ENCODE data around the gene CNGA3. TPM values are rescaled to one million over a fixed set of nuclear protein-coding genes. Genes with fewer than 3 reads are reported as not detected.

CNGA3 gene
- total and polyA plus RNA-seq, 10 of the 15 experiments (the other 5 are each of a cell fraction or from before 2014, with no cell fraction given), result not detected

DNA sequence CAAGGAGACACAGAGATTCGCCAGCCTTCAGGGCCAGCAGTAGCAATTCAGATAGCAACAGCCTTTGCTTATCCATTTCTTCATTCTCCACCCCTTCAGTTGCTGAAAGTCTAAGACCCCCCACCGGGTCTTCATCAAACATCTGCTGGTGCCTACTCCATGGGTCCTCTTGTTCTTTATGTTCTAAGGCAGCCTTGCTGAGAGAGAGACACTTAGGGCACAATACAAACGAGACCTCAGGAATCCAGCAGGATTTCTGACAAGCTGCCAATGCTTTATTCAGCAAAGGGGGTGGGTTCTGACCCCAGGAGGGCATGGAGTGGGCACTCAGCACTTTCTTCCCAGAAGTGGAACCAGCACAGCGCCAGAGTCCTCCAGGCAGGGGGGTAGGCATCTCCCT lies 36.2 kb upstream of the CNGA3 start (continued):
- TF ChIP-seq, protein P1, sequence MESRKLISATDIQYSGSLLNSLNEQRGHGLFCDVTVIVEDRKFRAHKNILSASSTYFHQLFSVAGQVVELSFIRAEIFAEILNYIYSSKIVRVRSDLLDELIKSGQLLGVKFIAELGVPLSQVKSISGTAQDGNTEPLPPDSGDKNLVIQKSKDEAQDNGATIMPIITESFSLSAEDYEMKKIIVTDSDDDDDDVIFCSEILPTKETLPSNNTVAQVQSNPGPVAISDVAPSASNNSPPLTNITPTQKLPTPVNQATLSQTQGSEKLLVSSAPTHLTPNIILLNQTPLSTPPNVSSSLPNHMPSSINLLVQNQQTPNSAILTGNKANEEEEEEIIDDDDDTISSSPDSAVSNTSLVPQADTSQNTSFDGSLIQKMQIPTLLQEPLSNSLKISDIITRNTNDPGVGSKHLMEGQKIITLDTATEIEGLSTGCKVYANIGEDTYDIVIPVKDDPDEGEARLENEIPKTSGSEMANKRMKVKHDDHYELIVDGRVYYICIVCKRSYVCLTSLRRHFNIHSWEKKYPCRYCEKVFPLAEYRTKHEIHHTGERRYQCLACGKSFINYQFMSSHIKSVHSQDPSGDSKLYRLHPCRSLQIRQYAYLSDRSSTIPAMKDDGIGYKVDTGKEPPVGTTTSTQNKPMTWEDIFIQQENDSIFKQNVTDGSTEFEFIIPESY (IDR thresholded peaks at IDR 0.05), result no peak
- TF ChIP-seq MTA2 (IDR thresholded peaks at IDR 0.05; ENCODE audit: low read depth) (no peak), PML (IDR thresholded peaks at IDR 0.05; ENCODE audit: low read length) (no peak), POLR2AphosphoS5 (IDR thresholded peaks at IDR 0.05; ENCODE audit: low read length) (no peak), HDAC6 (IDR thresholded peaks at IDR 0.05; ENCODE audit: unreplicated experiment) (no peak), NRF1 (conservative IDR thresholded peaks at IDR 0.05; ENCODE audit: low read depth, low read length) (no peak)
- TF ChIP-seq, protein P2, sequence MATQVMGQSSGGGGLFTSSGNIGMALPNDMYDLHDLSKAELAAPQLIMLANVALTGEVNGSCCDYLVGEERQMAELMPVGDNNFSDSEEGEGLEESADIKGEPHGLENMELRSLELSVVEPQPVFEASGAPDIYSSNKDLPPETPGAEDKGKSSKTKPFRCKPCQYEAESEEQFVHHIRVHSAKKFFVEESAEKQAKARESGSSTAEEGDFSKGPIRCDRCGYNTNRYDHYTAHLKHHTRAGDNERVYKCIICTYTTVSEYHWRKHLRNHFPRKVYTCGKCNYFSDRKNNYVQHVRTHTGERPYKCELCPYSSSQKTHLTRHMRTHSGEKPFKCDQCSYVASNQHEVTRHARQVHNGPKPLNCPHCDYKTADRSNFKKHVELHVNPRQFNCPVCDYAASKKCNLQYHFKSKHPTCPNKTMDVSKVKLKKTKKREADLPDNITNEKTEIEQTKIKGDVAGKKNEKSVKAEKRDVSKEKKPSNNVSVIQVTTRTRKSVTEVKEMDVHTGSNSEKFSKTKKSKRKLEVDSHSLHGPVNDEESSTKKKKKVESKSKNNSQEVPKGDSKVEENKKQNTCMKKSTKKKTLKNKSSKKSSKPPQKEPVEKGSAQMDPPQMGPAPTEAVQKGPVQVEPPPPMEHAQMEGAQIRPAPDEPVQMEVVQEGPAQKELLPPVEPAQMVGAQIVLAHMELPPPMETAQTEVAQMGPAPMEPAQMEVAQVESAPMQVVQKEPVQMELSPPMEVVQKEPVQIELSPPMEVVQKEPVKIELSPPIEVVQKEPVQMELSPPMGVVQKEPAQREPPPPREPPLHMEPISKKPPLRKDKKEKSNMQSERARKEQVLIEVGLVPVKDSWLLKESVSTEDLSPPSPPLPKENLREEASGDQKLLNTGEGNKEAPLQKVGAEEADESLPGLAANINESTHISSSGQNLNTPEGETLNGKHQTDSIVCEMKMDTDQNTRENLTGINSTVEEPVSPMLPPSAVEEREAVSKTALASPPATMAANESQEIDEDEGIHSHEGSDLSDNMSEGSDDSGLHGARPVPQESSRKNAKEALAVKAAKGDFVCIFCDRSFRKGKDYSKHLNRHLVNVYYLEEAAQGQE (IDR thresholded peaks at IDR 0.05; ENCODE audit: low read depth, low read length), result no peak

DNA sequence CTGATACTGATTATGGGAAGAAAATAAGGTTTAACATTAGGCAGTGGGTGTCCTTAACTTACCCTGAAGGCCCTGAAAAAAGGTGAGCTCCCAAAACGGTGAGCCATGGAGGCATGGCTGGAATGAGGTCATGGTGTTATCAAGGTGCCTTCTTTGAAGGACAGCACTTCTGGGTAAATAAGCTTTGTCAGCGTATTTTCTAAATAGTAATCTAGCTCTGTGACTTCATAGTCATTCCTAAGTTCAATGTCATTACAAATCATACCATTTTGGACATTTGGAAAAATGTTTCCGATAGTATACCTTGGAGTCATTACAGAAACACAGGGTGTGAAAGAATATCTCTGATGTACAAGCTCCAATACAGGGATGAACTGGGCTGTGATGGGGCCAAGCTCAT lies 35.2 kb upstream of the CNGA3 start:
- H3K4me2 ChIP-seq (ENCODE audit: control insufficient read depth, insufficient read depth), result no peak overlapping the region
- H3K27ac ChIP-seq (ENCODE audit: control insufficient read depth, insufficient read depth), result no peak overlapping the region
- H3K27me3 ChIP-seq (replicated peaks in 1 of 2; ENCODE audit: control insufficient read depth in 2 of 2, insufficient read depth in 2 of 2, low read length in 1 of 2), result peaks cover 0 to 7% of the 10 kb centered on the region in 2 experiments; a peak in 2 of 4 replicates
- no peaks in the 10 kb centered on the region for H3K9me3 ChIP-seq (replicated peaks; ENCODE audit: control insufficient read depth, insufficient read depth, low read length)
- ATAC-seq (no peak), DNase-seq (ENCODE audit: low read depth, low spot score) (no peak), FAIRE-seq (no peak)
- no peaks in the 10 kb centered on the region for H3K36me3 ChIP-seq (ENCODE audit: control insufficient read depth in 2 of 2, insufficient read depth in 2 of 2, low read length in 1 of 2)
- no TSS peak for BruUV-seq (replicated peaks)
- ChIA-PET RAD21 (ENCODE audit: unreplicated experiment) (no interaction called here), SMC1A (ENCODE audit: uncharacterized antibody, unreplicated experiment) (no interaction called here), CTCF (interaction anchor here (0.6 to 1.0 kb wide), 2 partner anchors 43 to 102 kb away, joined by 3 read pairs; no protein-coding TSS in a partner anchor), POLR2A (no interaction called here)
- H3K9ac ChIP-seq (ENCODE audit: control insufficient read depth, insufficient read depth, low read length), result no peak overlapping the region
- no peak overlapping the region for H2AFZ ChIP-seq (ENCODE audit: control insufficient read depth, low read depth, low read length)
- no peak overlapping the region for H3K4me3 ChIP-seq
- H3K79me2 ChIP-seq (ENCODE audit: control insufficient read depth, insufficient read depth, low read length), result no peaks in the 10 kb centered on the region
- no peaks in the 10 kb centered on the region for H4K20me1 ChIP-seq (ENCODE audit: control insufficient read depth, insufficient read depth)
- intact Hi-C loops (cut with micrococcal nuclease; ENCODE audit: unreplicated experiment) (no loop called here), in situ Hi-C loops (cut with MboI) (no loop called here)
- H3K4me1 ChIP-seq (ENCODE audit: control insufficient read depth, insufficient read depth, low read length), result no peaks in the 10 kb centered on the region
- 42% methylated on average over 3 of the region's 3 CpGs for WGBS (ENCODE audit: insufficient coverage, insufficient replicate concordance, low lambda C conversion rate, missing lambda C conversion rate)
- TF ChIP-seq MTA3 (IDR thresholded peaks at IDR 0.05; ENCODE audit: borderline replicate concordance, low read length), result no peak
- TF ChIP-seq, protein P3, sequence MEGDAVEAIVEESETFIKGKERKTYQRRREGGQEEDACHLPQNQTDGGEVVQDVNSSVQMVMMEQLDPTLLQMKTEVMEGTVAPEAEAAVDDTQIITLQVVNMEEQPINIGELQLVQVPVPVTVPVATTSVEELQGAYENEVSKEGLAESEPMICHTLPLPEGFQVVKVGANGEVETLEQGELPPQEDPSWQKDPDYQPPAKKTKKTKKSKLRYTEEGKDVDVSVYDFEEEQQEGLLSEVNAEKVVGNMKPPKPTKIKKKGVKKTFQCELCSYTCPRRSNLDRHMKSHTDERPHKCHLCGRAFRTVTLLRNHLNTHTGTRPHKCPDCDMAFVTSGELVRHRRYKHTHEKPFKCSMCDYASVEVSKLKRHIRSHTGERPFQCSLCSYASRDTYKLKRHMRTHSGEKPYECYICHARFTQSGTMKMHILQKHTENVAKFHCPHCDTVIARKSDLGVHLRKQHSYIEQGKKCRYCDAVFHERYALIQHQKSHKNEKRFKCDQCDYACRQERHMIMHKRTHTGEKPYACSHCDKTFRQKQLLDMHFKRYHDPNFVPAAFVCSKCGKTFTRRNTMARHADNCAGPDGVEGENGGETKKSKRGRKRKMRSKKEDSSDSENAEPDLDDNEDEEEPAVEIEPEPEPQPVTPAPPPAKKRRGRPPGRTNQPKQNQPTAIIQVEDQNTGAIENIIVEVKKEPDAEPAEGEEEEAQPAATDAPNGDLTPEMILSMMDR (IDR thresholded peaks at IDR 0.05 in 2 of 3, conservative IDR thresholded peaks at IDR 0.05 in 1 of 3; ENCODE audit: control insufficient read depth in 2 of 3, extremely low read depth in 1 of 3, insufficient read depth in 1 of 3, low read depth in 3 of 3, low read length in 3 of 3), result no peak
- TF ChIP-seq HDGF (IDR thresholded peaks at IDR 0.05), result no peak
- no peak for TF ChIP-seq RCOR1 (conservative IDR thresholded peaks at IDR 0.05; ENCODE audit: low read depth, low read length)
- no peak for TF ChIP-seq KAT2A (conservative IDR thresholded peaks at IDR 0.05; ENCODE audit: control insufficient read depth, low read depth, low read length)
- TF ChIP-seq, protein P4, sequence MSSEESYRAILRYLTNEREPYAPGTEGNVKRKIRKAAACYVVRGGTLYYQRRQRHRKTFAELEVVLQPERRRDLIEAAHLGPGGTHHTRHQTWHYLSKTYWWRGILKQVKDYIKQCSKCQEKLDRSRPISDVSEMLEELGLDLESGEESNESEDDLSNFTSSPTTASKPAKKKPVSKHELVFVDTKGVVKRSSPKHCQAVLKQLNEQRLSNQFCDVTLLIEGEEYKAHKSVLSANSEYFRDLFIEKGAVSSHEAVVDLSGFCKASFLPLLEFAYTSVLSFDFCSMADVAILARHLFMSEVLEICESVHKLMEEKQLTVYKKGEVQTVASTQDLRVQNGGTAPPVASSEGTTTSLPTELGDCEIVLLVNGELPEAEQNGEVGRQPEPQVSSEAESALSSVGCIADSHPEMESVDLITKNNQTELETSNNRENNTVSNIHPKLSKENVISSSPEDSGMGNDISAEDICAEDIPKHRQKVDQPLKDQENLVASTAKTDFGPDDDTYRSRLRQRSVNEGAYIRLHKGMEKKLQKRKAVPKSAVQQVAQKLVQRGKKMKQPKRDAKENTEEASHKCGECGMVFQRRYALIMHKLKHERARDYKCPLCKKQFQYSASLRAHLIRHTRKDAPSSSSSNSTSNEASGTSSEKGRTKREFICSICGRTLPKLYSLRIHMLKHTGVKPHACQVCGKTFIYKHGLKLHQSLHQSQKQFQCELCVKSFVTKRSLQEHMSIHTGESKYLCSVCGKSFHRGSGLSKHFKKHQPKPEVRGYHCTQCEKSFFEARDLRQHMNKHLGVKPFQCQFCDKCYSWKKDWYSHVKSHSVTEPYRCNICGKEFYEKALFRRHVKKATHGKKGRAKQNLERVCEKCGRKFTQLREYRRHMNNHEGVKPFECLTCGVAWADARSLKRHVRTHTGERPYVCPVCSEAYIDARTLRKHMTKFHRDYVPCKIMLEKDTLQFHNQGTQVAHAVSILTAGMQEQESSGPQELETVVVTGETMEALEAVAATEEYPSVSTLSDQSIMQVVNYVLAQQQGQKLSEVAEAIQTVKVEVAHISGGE (CRISPR knock-in tag; IDR thresholded peaks at IDR 0.05), result no peak
